Lower leg skin (tissue), 4 donors: Measurements from ENCODE around the gene TOMM40L. TPM values are rescaled to one million over a fixed set of nuclear protein-coding genes. Genes with fewer than 3 reads are reported as not detected.
A peak's percentile ranks its signal among the peaks of the same experiment; 100 is the strongest.

Source experiments
- DNase-seq, 2 donors: peaks; one replicate each; pipeline ENCODE4 v3.0.0-alpha.2; 2019; ENCODE audit warnings: low spot score in 2 of 2
- H3K4me3 ChIP-seq: fragments of 200-600 bp; sonication (generic); 2 replicates; pipeline ENCODE4 v1.5.1; 2017; ENCODE audit warnings: mild to moderate bottlenecking, low read depth; ENCODE audit not compliant: poor library complexity, severe bottlenecking
- POLR2A ChIP-seq, 2 donors: fragments of 450-650 bp; IDR thresholded peaks; one replicate each; pipeline ENCODE4 v1.6.1; 2016 to 2017; ENCODE audit warnings: antibody characterized with exemption in 2 of 2, mild to moderate bottlenecking in 1 of 2, moderate library complexity in 1 of 2
- WGBS, 2 donors: methylation state at CpG; one replicate each; pipeline ENCODE4 v1.1.5; 2018; 5-methylcytosine and 5-hydroxymethylcytosine counted together
- intact Hi-C: fragments of 100-400 bp; cut with DNase I; formaldehyde crosslinking; loops from one replicate; pipeline ENCODE4 v1.15.0; 2023; ENCODE audit warnings: low total_unique reads
- total RNA-seq, 4 donors: library from RNA; depleted of rRNA; stranded (reverse); fragments of >200 nt; gene quantifications; one replicate each; pipeline ENCODE4 v1.1.0, GENCODE V29; 2016
- TF ChIP-seq, protein P1 (sequence below), 3 donors: fragments of 450-650 bp; IDR thresholded peaks; one replicate each; pipeline ENCODE4 v1.5.1; 2016; ENCODE audit warnings: antibody characterized with exemption in 3 of 3, mild to moderate bottlenecking in 3 of 3, moderate library complexity in 2 of 3

TOMM40L gene
- total RNA-seq, 4 donors from 2014 or later, result 3.8 to 11.9 (median 7.7) TPM

GRCh38 chr1:161195171-161195570 is 30.7 kb upstream of the TOMM40L start:
- TF ChIP-seq, protein P1, sequence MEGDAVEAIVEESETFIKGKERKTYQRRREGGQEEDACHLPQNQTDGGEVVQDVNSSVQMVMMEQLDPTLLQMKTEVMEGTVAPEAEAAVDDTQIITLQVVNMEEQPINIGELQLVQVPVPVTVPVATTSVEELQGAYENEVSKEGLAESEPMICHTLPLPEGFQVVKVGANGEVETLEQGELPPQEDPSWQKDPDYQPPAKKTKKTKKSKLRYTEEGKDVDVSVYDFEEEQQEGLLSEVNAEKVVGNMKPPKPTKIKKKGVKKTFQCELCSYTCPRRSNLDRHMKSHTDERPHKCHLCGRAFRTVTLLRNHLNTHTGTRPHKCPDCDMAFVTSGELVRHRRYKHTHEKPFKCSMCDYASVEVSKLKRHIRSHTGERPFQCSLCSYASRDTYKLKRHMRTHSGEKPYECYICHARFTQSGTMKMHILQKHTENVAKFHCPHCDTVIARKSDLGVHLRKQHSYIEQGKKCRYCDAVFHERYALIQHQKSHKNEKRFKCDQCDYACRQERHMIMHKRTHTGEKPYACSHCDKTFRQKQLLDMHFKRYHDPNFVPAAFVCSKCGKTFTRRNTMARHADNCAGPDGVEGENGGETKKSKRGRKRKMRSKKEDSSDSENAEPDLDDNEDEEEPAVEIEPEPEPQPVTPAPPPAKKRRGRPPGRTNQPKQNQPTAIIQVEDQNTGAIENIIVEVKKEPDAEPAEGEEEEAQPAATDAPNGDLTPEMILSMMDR (IDR thresholded peaks at IDR 0.05), result no peak
- no peak for TF ChIP-seq POLR2A (IDR thresholded peaks at IDR 0.05)
- 82 to 93% methylated on average over 4 of the region's 4 CpGs for whole genome bisulfite sequencing, 2 donors
- no peak overlapping the region for H3K4me3 ChIP-seq
- intact Hi-C loops, result no loop called here
- DNase-seq, result no peak

- intact Hi-C loops, result no loop called here
- no peak for DNase-seq
- 86 to 89% methylated on average over 7 of the region's 7 CpGs for WGBS, 2 donors
- TF ChIP-seq, protein P1 (IDR thresholded peaks at IDR 0.05), result no peak
- TF ChIP-seq POLR2A (IDR thresholded peaks at IDR 0.05), result no peak
- H3K4me3 ChIP-seq, result no peak overlapping the region
Observed at GRCh38 chr1:161196111-161196510, 29.7 kb upstream of the TOMM40L start.

DNA sequence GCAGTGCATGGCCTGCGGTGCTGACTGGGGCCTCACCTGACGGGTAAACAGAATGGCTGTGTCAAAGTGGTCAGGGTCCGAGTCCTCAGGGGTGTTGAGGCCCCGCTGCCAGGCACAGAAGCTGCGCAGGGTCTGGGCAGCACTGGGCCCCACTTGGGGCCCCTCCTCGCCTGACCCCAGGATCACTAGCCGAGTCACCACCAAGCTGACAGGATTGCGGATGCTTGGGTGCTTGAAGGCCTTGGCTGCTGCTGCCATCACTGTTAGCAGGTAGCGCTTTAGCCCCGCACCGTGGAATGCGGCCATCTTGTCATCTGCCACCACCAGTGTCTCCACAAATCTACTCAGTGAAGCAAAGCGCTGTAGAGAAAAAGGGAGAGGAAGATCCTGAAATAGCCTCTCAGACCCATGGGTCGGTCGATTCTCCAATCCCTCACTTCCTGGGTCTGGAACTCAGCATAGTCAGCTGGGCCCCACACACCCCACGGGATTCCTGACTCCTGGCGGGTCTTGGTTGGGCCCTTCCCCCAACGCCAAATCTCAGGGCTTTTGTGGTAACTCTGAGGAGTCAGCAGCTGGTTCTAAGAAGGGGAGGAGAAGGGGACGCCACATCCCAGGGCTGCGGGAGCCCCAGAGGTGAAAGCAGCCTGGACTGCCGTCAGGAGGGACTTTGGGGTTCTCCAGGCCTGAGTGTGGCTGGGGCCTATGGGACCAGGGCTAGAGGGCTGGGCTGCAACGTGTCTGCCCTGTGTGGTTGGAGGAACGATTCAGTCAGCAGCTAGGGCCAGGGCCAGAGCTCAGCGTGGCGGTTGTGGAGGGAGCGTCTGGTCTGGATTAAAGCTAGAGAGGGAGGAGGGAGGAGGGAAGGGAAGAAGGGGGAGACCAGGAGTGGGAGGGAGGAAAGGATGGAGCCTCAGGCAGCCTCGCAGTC is 29.1 kb upstream of the TOMM40L start:
- DNase-seq, result peak in 1 of 2 donors; percentile 90
- intact Hi-C loops, result no loop called here
- peak overlapping the region; percentile 2 for H3K4me3 ChIP-seq
- TF ChIP-seq POLR2A (IDR thresholded peaks at IDR 0.05), result no peak
- TF ChIP-seq, protein P1 (IDR thresholded peaks at IDR 0.05), result no peak
- 61 to 63% methylated on average over 24 to 27 of the region's 27 CpGs for WGBS, 2 donors

DNA sequence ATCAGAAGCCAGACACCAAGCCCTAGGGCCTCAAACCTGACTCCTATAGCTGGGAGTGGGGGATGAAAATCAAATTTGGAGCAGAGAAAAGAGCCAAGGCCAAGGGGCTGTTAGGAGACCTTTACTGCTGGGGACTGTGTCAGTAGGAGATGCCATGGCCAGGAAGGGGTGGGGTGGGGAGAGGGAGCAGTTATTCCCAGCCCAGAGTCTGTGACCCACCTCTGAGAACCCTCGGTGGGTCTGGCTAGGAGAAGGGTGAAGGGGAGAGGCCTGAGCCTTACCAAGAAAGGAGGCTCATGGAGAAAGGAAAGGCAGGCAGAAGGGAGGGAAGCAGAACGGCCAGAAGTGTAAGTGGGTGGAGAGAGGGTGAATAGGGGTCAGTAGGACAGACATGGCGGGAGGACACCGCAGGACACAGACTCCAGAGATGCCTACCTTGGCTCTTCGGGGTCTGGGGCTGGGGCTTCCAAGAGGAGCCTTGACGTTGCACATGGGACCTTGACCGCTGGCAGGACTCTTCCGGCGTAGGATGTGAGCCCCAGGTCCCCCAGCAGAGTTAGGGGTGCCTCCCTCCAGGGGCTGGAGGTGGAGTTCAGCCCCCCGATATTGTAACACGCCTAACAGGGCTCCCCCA is 28.2 kb upstream of the TOMM40L start:
- 18 to 44% methylated on average over 9 to 11 of the region's 11 CpGs for WGBS, 2 donors
- intact Hi-C loops, result no loop called here
- DNase-seq, result peak in 1 of 2 donors; percentile 76
- H3K4me3 ChIP-seq, result peak overlapping the region; percentile 2
- TF ChIP-seq POLR2A (IDR thresholded peaks at IDR 0.05), result no peak
- TF ChIP-seq, protein P1 (IDR thresholded peaks at IDR 0.05), result no peak

DNA sequence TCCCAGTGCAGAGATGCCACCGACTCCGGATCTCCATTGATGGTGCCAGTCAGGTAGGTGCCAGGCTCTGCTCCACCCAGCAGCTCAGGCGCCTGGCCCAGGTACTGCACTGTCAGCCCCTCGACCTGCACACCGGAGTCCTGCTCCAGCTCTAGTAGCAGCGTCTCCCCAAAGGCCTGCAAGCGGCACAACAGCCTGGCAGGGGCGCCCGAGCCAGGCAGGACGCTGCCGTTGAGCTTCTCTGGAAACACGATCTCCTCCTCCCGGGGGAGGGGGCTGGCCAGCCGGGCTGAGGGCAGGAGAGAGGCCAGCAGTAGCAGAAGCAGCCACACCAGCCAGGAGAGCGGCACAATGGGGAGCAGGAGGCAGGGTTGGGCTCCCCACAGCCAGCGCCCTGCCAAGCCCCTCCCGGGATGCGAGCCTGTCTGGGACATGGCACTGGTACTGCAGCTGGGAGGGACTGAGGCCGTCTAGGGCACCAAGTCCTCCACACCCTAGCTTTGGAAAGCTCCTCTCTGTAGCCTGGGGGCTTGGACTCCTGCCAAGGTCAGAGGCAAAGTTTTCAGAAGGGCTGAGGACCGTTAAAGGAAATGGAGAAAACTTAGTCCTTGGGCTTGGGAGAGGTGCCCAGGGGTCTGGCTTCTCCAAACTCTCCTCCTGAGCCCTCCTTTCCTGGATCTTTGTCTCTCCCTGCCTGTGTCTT is 27.5 kb upstream of the TOMM40L start:
- TF ChIP-seq POLR2A (IDR thresholded peaks at IDR 0.05), result no peak
- TF ChIP-seq, protein P1 (IDR thresholded peaks at IDR 0.05), result no peak
- DNase-seq, result peak; percentile 64 to 93
- H3K4me3 ChIP-seq, result peak overlapping the region; percentile 24
- WGBS, 2 donors, result 8 to 11% methylated on average over 14 to 18 of the region's 20 CpGs
- intact Hi-C loops, result no loop called here
